H1 (cell line): ENCODE data around the gene PURB. TPM values are rescaled to one million over a fixed set of nuclear protein-coding genes. Genes with fewer than 3 reads are reported as not detected.

Experiments used
- CTCF ChIA-PET: fragments of 300-600 bp; sonication (Branson Sonifier 250); formaldehyde crosslinking; loops from one replicate; lab custom pipeline; 2021; ENCODE audit not compliant: partially characterized antibody; lab: Charles Lee
- POLR2A ChIA-PET: fragments of 300-600 bp; sonication (Branson Sonifier 250); formaldehyde crosslinking; loops from one replicate; lab custom pipeline; 2021; ENCODE audit warnings: inconsistent platforms; ENCODE audit not compliant: partially characterized antibody; lab: Charles Lee
- DNase-seq, 2 experiments: peaks; one replicate each; pipeline versions ENCODE4 v3.0.0 to v3.0.0-alpha.2; 2010 to 2022; ENCODE audit warnings: low spot score in 2 of 2, low read depth in 1 of 2, mixed read lengths in 1 of 2
- FAIRE-seq: peaks from 2 replicates; lab custom pipeline; 2011; peaks lifted over from hg19 to GRCh38; lab: Jason Lieb, UNC
- H2AFZ ChIP-seq: 2 replicates; pipeline ENCODE4 v1.8.1; 2012; ENCODE audit warnings: low read length, inconsistent platforms
- H2AK5ac ChIP-seq: 2 replicates; pipeline ENCODE4 v1.6.1; 2013; ENCODE audit warnings: low read depth, low read length
- H2BK120ac ChIP-seq: replicated peaks from 2 replicates; pipeline ENCODE3; 2013; ENCODE audit warnings: low read depth, low read length, inconsistent platforms
- H2BK12ac ChIP-seq: 2 replicates; pipeline ENCODE4 v1.6.1; 2013; ENCODE audit warnings: low read depth, low read length
- H2BK15ac ChIP-seq: 2 replicates; pipeline ENCODE4 v1.6.1; 2013; ENCODE audit warnings: low read length
- H2BK20ac ChIP-seq: 2 replicates; pipeline ENCODE4 v1.6.1; 2013; ENCODE audit warnings: low read length
- H2BK5ac ChIP-seq: 2 replicates; pipeline ENCODE4 v1.6.1; 2013; ENCODE audit warnings: low read depth, low read length
- H3K14ac ChIP-seq: 2 replicates; pipeline ENCODE4 v1.6.1; 2013; ENCODE audit warnings: inconsistent platforms; ENCODE audit not compliant: insufficient read length
- H3K18ac ChIP-seq: 2 replicates; pipeline ENCODE4 v1.6.1; 2013; ENCODE audit warnings: low read length; ENCODE audit errors: extremely low read depth
- H3K23ac ChIP-seq: 2 replicates; pipeline ENCODE4 v1.6.1; 2013; ENCODE audit warnings: inconsistent platforms; ENCODE audit not compliant: insufficient read length
- H3K23me2 ChIP-seq: 2 replicates; pipeline ENCODE4 v1.6.1; 2013; ENCODE audit warnings: low read depth, low read length
- H3K27ac ChIP-seq: 2 replicates; pipeline ENCODE4 v1.6.1; 2011; ENCODE audit warnings: low read depth, low read length, inconsistent platforms
- H3K27me3 ChIP-seq, 4 experiments: replicated peaks in 1 of 4; 1 replicate in 1 of 4; 2 replicates in 3 of 4; pipeline versions ENCODE4 v1.6.1 to v1.8.1; 2011 to 2013; ENCODE audit warnings: low read length in 3 of 4, mild to moderate bottlenecking in 3 of 4, inconsistent platforms in 2 of 4, mixed read lengths in 2 of 4, moderate library complexity in 1 of 4; ENCODE audit not compliant: control insufficient read depth in 3 of 4, insufficient read depth in 3 of 4; ENCODE audit errors: extremely low read depth in 1 of 4
- H3K36me3 ChIP-seq, 4 experiments: 2 replicates each; pipeline versions ENCODE4 v1.6.1 to v1.8.1; 2011 to 2013; ENCODE audit warnings: mild to moderate bottlenecking in 4 of 4, low read length in 3 of 4, moderate library complexity in 2 of 4, control low read depth in 1 of 4, inconsistent platforms in 1 of 4; ENCODE audit not compliant: insufficient read depth in 4 of 4, control insufficient read depth in 2 of 4
- H3K4ac ChIP-seq: replicated peaks from 2 replicates; pipeline ENCODE3; 2013; ENCODE audit warnings: low read length, low read depth, mixed read lengths, inconsistent platforms; ENCODE audit not compliant: insufficient read length
- H3K4me1 ChIP-seq, 4 experiments: replicated peaks in 1 of 4; 1 replicate in 1 of 4; 2 replicates in 3 of 4; pipeline versions ENCODE4 v1.6.1 to v1.8.1; 2011 to 2013; ENCODE audit warnings: low read length in 3 of 4, inconsistent platforms in 2 of 4, mixed read lengths in 1 of 4; ENCODE audit not compliant: insufficient read depth in 4 of 4, control insufficient read depth in 3 of 4
- H3K4me2 ChIP-seq, 2 experiments: 2 replicates each; pipeline versions ENCODE4 v1.6.1 to v1.8.1; 2011 to 2013; ENCODE audit warnings: low read depth in 2 of 2, low read length in 2 of 2, control low read depth in 1 of 2, inconsistent platforms in 1 of 2, mild to moderate bottlenecking in 1 of 2; ENCODE audit not compliant: insufficient read depth in 1 of 2
- H3K4me3 ChIP-seq, 4 experiments: fragments of 200-600, 300-600 bp in 1 of 4; sonication (generic), shearing (Covaris generic), sonication (Bioruptor Twin) in 1 of 4; 2 replicates each; pipeline versions ENCODE4 v1.5.1 to v1.8.1; 2011 to 2016; ENCODE audit warnings: low read length in 4 of 4, low read depth in 3 of 4, control low read depth in 2 of 4, inconsistent platforms in 2 of 4, mild to moderate bottlenecking in 2 of 4, mixed read lengths in 1 of 4, moderate library complexity in 1 of 4; ENCODE audit not compliant: insufficient read depth in 2 of 4; ENCODE audit errors: extremely low read depth in 1 of 4
- H3K56ac ChIP-seq: replicated peaks from 2 replicates; pipeline ENCODE3; 2013; ENCODE audit warnings: low read depth, mild to moderate bottlenecking, mixed read lengths, low read length, inconsistent platforms; ENCODE audit not compliant: insufficient read length
- H3K79me1 ChIP-seq: 2 replicates; pipeline ENCODE4 v1.6.1; 2013; ENCODE audit warnings: low read depth, low read length, control low read depth
- H3K79me2 ChIP-seq, 2 experiments: 2 replicates each; pipeline versions ENCODE4 v1.6.1 to v1.8.1; 2012 to 2013; ENCODE audit warnings: low read length in 2 of 2, mild to moderate bottlenecking in 2 of 2, inconsistent platforms in 1 of 2; ENCODE audit not compliant: insufficient read depth in 2 of 2, control insufficient read depth in 1 of 2
- H3K9ac ChIP-seq, 4 experiments: replicated peaks in 1 of 4; 1 replicate in 1 of 4; 2 replicates in 3 of 4; pipeline versions ENCODE4 v1.6.1 to v1.8.1; 2011 to 2013; ENCODE audit warnings: low read depth in 3 of 4, low read length in 3 of 4, control low read depth in 2 of 4, mild to moderate bottlenecking in 2 of 4, moderate library complexity in 2 of 4, inconsistent platforms in 1 of 4; ENCODE audit errors: extremely low read depth in 1 of 4
- H3K9me3 ChIP-seq, 2 experiments: 2 replicates each; pipeline versions ENCODE4 v1.6.1 to v1.8.1; 2012 to 2013; ENCODE audit warnings: mild to moderate bottlenecking in 2 of 2, moderate library complexity in 2 of 2, control low read depth in 1 of 2, inconsistent platforms in 1 of 2, low read depth in 1 of 2, low read length in 1 of 2, mixed read lengths in 1 of 2; ENCODE audit not compliant: insufficient read depth in 2 of 2
- H4K20me1 ChIP-seq, 2 experiments: replicated peaks in 1 of 2; 2 replicates each; pipeline versions ENCODE3 to v1.8.1; 2011 to 2013; ENCODE audit warnings: inconsistent platforms in 2 of 2, low read length in 2 of 2, mild to moderate bottlenecking in 1 of 2; ENCODE audit not compliant: insufficient read depth in 2 of 2, control insufficient read depth in 1 of 2
- H4K5ac ChIP-seq: 2 replicates; pipeline ENCODE4 v1.6.1; 2013; ENCODE audit warnings: low read length, low read depth, mixed read lengths, inconsistent platforms; ENCODE audit not compliant: insufficient read length
- H4K8ac ChIP-seq: 2 replicates; pipeline ENCODE4 v1.8.0; 2013; ENCODE audit warnings: mild to moderate bottlenecking, moderate library complexity, low read length, inconsistent platforms; ENCODE audit not compliant: insufficient read depth; ENCODE audit errors: extremely low read depth
- H4K91ac ChIP-seq: replicated peaks from 2 replicates; pipeline ENCODE3; 2013; ENCODE audit warnings: low read length, mixed read lengths, inconsistent platforms; ENCODE audit not compliant: insufficient read length
- BACH1 ChIP-seq: IDR thresholded peaks from 2 replicates; pipeline ENCODE4 v1.6.1; 2012; ENCODE audit warnings: low read length, improper control_type of control experiment
- BCL11A ChIP-seq, 2 experiments: IDR thresholded peaks; one replicate each; pipeline ENCODE4 v1.6.1; 2011; ENCODE audit warnings: low read depth in 2 of 2, low read length in 2 of 2, mild to moderate bottlenecking in 2 of 2
- CHD2 ChIP-seq: IDR thresholded peaks from 2 replicates; pipeline ENCODE4 v1.6.1; 2012; ENCODE audit warnings: low read length, improper control_type of control experiment
- EGR1 ChIP-seq: IDR thresholded peaks from 2 replicates; pipeline ENCODE4 v1.6.1; 2011; ENCODE audit warnings: low read depth, low read length, borderline replicate concordance
- GTF2F1 ChIP-seq: IDR thresholded peaks from 2 replicates; pipeline ENCODE4 v1.6.1; 2012; ENCODE audit warnings: low read depth, low read length, improper control_type of control experiment, borderline replicate concordance
- HDAC6 ChIP-seq: IDR thresholded peaks from one replicate; pipeline ENCODE4 v1.7.1; 2012; ENCODE audit warnings: low read depth, mild to moderate bottlenecking, inconsistent platforms, low read length, moderate library complexity
- JUND ChIP-seq: IDR thresholded peaks from 2 replicates; pipeline ENCODE4 v1.6.1; 2011; ENCODE audit warnings: mild to moderate bottlenecking, improper control_type of control experiment, low read length
- KDM1A ChIP-seq: fragments of 200-600, 300-600 bp; sonication (generic); IDR thresholded peaks from 2 replicates; pipeline ENCODE4 v1.7.1; 2016; ENCODE audit warnings: mild to moderate bottlenecking, low read length, borderline replicate concordance
- NRF1 ChIP-seq: IDR thresholded peaks from 2 replicates; pipeline ENCODE4 v1.6.1; 2011; ENCODE audit warnings: mild to moderate bottlenecking, low read depth, low read length, improper control_type of control experiment
- POLR2AphosphoS5 ChIP-seq: IDR thresholded peaks from 2 replicates; pipeline ENCODE4 v1.6.1; 2011; ENCODE audit warnings: low read depth, low read length
- RXRA ChIP-seq: IDR thresholded peaks from 2 replicates; pipeline ENCODE4 v1.6.1; 2011; ENCODE audit warnings: low read depth, mild to moderate bottlenecking, low read length, moderate library complexity; ENCODE audit not compliant: insufficient read depth
- SIN3A ChIP-seq, 2 experiments: IDR thresholded peaks in 1 of 2; conservative IDR thresholded peaks in 1 of 2; 2 replicates each; pipeline ENCODE4 v1.6.1; 2011 to 2012; ENCODE audit warnings: low read length in 2 of 2, improper control_type of control experiment in 1 of 2, low read depth in 1 of 2, mild to moderate bottlenecking in 1 of 2
- SP1 ChIP-seq: IDR thresholded peaks from 2 replicates; pipeline ENCODE4 v1.6.1; 2011; ENCODE audit warnings: low read depth, low read length
- SP2 ChIP-seq: IDR thresholded peaks from 2 replicates; pipeline ENCODE4 v1.6.1; 2012; ENCODE audit warnings: mild to moderate bottlenecking, low read length, inconsistent platforms
- TAF7 ChIP-seq: optimal IDR thresholded peaks from 2 replicates; pipeline ENCODE3; 2011; ENCODE audit warnings: low read depth, mild to moderate bottlenecking, inconsistent platforms, low read length, moderate library complexity, borderline replicate concordance
- TBP ChIP-seq: IDR thresholded peaks from 2 replicates; pipeline ENCODE4 v1.6.1; 2011; ENCODE audit warnings: low read depth, low read length, improper control_type of control experiment
- WGBS, 2 experiments: shearing (Covaris generic) in 1 of 2; methylation state at CpG; one replicate each; pipeline versions ENCODE4 v1.1.6 to v1.1.7; 2013 to 2015; ENCODE audit warnings: low lambda C conversion rate in 2 of 2, mixed read lengths in 2 of 2, inconsistent platforms in 1 of 2, low coverage in 1 of 2, missing lambda C conversion rate in 1 of 2; ENCODE audit not compliant: insufficient replicate concordance in 2 of 2, insufficient coverage in 1 of 2, insufficient read length in 1 of 2; ENCODE audit errors: extremely low coverage in 1 of 2, missing lambda C conversion rate in 1 of 2; 5-methylcytosine and 5-hydroxymethylcytosine counted together
- polyA plus RNA-seq, 7 experiments: library from polyadenylated mRNA; depleted of rRNA in 3 of 7; stranded (reverse) in 5 of 7; unstranded in 2 of 7; fragments of >200 nt in 5 of 7; fragments of 200-250 nt in 2 of 7; gene quantifications; 1 replicate in 5 of 7; 2 replicates in 1 of 7; 4 replicates in 1 of 7; pipeline versions ENCODE4 v1.2.1 to v1.2.3, GENCODE V29; 2011 to 2013; ENCODE audit warnings: missing spikeins in 2 of 7, mixed read lengths in 2 of 7
- total RNA-seq: library from RNA; stranded (reverse); fragmentation: NEBNext Ultra II Directional; extraction: Animal tissue kit (Norgen Biotek cat#: 25700); gene quantifications from 2 replicates; pipeline ENCODE4 v1.2.1, GENCODE V29; 2021

Gene PURB
- total and polyA plus RNA-seq, 2 of the 8 experiments (the other 6 are each of a cell fraction or from before 2014, with no cell fraction given) = 3.3 to 22.7 TPM

GRCh38 chr7:44858161-44858560, 27.2 kb downstream of the PURB start:
- TF ChIP-seq CHD2 (no peak), TAF7 (no peak), POLR2AphosphoS5 (no peak), SP2 (no peak), KDM1A (no peak), JUND (no peak), RXRA (no peak), SP1 (no peak), SIN3A (conservative IDR thresholded peaks at IDR 0.05 in 1 of 2, IDR thresholded peaks at IDR 0.05 in 1 of 2; ENCODE audit: low read depth in 1 of 2, low read length in 2 of 2) (no peak), EGR1 (no peak), HDAC6 (no peak), BACH1 (no peak), TBP (no peak), BCL11A (IDR thresholded peaks at IDR 0.05; ENCODE audit: low read depth in 2 of 2, low read length in 2 of 2) (no peak), NRF1 (no peak), GTF2F1 (no peak)
- H3K79me1 ChIP-seq = no peaks in the 10 kb centered on the region
- H3K4me1 ChIP-seq = no peaks in the 10 kb centered on the region
- H3K23me2 ChIP-seq = no peaks in the 10 kb centered on the region
- no peaks in the 10 kb centered on the region for H3K9me3 ChIP-seq
- no peak overlapping the region for H2BK20ac ChIP-seq
- no peaks in the 10 kb centered on the region for H3K27me3 ChIP-seq
- H4K91ac ChIP-seq = no peak overlapping the region
- no peak overlapping the region for H3K9ac ChIP-seq
- no peaks in the 10 kb centered on the region for H4K20me1 ChIP-seq
- ChIA-PET CTCF (interaction anchor here (0.7 to 3.4 kb wide), 9 partner anchors 10 to 92 kb away, joined by 3 to 20 read pairs (median 3); partner anchors contain the start of gene H2AZ2), POLR2A (interaction anchor here (2.1 kb wide), 1 partner anchor 11 kb away, joined by 20 read pairs; the partner anchor contains the start of gene H2AZ2)
- no peak overlapping the region for H3K14ac ChIP-seq
- H3K4me3 ChIP-seq = no peak overlapping the region
- H2AFZ ChIP-seq = no peak overlapping the region
- H2BK12ac ChIP-seq = no peak overlapping the region
- WGBS, 2 experiments = 95% methylated on average over 2 of the region's 2 CpGs; no CpG with 5 or more reads in 1 of the 2 experiments
- no peaks in the 10 kb centered on the region for H3K79me2 ChIP-seq
- H3K4ac ChIP-seq = no peak overlapping the region
- no peak overlapping the region for H2BK5ac ChIP-seq
- H2BK15ac ChIP-seq = no peak overlapping the region
- no peak overlapping the region for H2AK5ac ChIP-seq
- H3K27ac ChIP-seq = no peak overlapping the region
- FAIRE-seq (no peak), DNase-seq (no peak)
- no peak overlapping the region for H4K8ac ChIP-seq
- H3K23ac ChIP-seq = no peak overlapping the region
- no peak overlapping the region for H3K4me2 ChIP-seq
- H3K18ac ChIP-seq = no peak overlapping the region
- H2BK120ac ChIP-seq = no peak overlapping the region
- H4K5ac ChIP-seq = no peak overlapping the region
- H3K36me3 ChIP-seq = no peaks in the 10 kb centered on the region
- no peak overlapping the region for H3K56ac ChIP-seq
